ENCODE results near the gene SIGLEC7.

Gene SIGLEC7

DNA sequence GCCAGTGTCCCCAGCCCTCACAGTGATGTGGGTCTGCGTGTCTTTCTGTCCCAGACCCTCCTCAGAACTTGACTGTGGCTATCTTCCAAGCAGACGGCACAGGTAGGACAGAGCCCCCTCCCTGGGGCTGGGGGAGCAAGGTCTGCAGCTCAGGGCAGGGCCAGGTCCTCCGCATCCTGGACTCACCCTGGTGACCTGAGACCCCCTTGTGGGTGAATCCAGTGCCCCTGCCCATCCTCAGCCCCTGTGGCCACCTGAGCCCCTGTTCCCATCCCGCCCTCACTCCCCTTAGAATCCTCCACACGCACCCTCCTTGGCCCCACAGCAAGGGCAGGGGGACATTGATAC is 43.7 kb downstream of the SIGLEC7 start:
- Histone ChIP-seq H3K36me3 (ENCODE audit: insufficient read depth, insufficient read length, low read length) (no peaks in the 10 kb centered on the region), H3K27me3 (ENCODE audit: insufficient read depth, insufficient read length) (peaks cover 21% of the 10 kb centered on the region), H3K9me3 (ENCODE audit: insufficient read depth, low read length) (no peaks in the 10 kb centered on the region; the same call in 1 of the 2 replicates), H3K4me3 (ENCODE audit: insufficient read length, low read depth) (no peak overlapping the region), H3K4me1 (ENCODE audit: insufficient read depth, insufficient read length) (peaks cover 5% of the 10 kb centered on the region), H3K9ac (ENCODE audit: insufficient read length, low read depth) (no peak overlapping the region)
- no peak for DNase-seq (ENCODE audit: low read depth, low spot score)
- TF ChIP-seq SUZ12 (IDR thresholded peaks at IDR 0.05; ENCODE audit: extremely low read depth, insufficient read depth, insufficient read length): no peak
- TF ChIP-seq ZNF274 (IDR thresholded peaks at IDR 0.05; ENCODE audit: low read depth, low read length): no peak
- TF ChIP-seq YY1 (IDR thresholded peaks at IDR 0.05; ENCODE audit: insufficient read depth, insufficient read length): no peak

DNA sequence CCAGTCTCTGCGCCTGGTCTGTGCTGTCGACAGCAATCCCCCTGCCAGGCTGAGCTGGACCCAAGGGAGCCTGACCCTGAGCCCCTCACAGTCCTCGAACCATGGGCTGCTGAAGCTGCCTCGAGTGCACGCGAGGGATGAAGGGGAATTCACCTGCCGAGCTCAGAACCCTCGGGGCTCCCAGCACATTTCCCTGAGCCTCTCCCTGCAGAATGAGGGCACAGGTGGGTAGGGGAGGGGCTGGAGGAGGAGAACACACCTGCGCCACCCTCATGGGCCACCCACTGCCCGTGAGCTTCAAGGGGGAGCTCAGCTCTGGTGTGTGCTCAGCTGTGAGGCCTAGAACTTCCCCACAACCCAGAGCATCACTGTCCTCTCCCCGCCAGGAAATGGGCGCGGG is 44.2 kb downstream of the SIGLEC7 start:
- Histone ChIP-seq H3K27me3 (ENCODE audit: insufficient read depth, insufficient read length) (peaks cover 21% of the 10 kb centered on the region), H3K36me3 (ENCODE audit: insufficient read depth, insufficient read length, low read length) (no peaks in the 10 kb centered on the region), H3K9ac (ENCODE audit: insufficient read length, low read depth) (no peak overlapping the region), H3K9me3 (ENCODE audit: insufficient read depth, low read length) (no peaks in the 10 kb centered on the region; the same call in 1 of the 2 replicates), H3K4me3 (ENCODE audit: insufficient read length, low read depth) (no peak overlapping the region), H3K4me1 (ENCODE audit: insufficient read depth, insufficient read length) (peaks cover 5% of the 10 kb centered on the region)
- TF ChIP-seq SUZ12 (IDR thresholded peaks at IDR 0.05; ENCODE audit: extremely low read depth, insufficient read depth, insufficient read length): no peak
- no peak for TF ChIP-seq YY1 (IDR thresholded peaks at IDR 0.05; ENCODE audit: insufficient read depth, insufficient read length)
- TF ChIP-seq ZNF274 (IDR thresholded peaks at IDR 0.05; ENCODE audit: low read depth, low read length): no peak
- no peak for DNase-seq (ENCODE audit: low read depth, low spot score)

DNA sequence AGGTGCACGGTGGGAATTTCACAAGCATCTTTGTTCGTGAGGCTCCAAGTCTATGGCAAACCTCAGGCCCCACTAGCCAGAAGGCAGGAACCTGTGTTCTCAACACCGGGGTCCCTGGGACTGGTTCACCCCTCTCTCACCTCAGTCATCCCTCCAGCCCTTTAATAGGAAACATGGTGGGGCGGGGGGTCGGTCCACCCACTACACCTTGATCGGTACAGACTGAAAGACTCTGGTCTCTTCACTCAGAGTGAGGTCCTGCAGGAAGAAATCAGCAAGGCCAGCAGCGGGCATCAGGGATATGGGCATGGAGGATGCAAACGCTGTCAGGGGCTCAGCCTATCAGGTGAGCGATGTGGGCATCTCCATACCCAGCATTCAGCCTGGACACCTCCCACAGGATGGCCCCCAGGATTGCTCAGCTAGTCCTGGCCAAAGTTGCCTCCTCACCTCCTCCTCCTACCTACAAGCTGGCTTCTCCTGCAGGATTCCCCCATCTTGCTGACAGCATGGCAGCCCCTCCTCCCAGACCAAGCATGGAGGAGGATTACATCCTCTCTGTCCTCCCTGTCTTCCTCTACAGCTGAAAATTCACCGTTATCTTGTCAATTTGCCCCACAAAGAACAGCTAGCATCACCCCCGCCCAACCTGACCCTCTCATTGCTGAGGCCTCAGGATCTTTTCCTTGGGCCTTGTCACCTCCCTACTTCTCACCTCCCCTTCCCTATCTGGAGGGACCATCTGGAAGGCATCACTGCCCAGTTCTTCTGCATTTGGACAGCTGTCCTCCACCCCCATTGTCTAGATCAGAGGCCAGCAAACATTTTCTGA is 45.5 kb downstream of the SIGLEC7 start:
- no peak for DNase-seq (ENCODE audit: low read depth, low spot score)
- peaks cover 16% of the 10 kb centered on the region for H3K27me3 ChIP-seq (ENCODE audit: insufficient read depth, insufficient read length)
- no peaks in the 10 kb centered on the region for H3K36me3 ChIP-seq (ENCODE audit: insufficient read depth, insufficient read length, low read length)
- H3K4me3 ChIP-seq (ENCODE audit: insufficient read length, low read depth): no peak overlapping the region
- no peak overlapping the region for H3K9ac ChIP-seq (ENCODE audit: insufficient read length, low read depth)
- TF ChIP-seq YY1 (IDR thresholded peaks at IDR 0.05; ENCODE audit: insufficient read depth, insufficient read length): no peak
- no peak for TF ChIP-seq SUZ12 (IDR thresholded peaks at IDR 0.05; ENCODE audit: extremely low read depth, insufficient read depth, insufficient read length)
- TF ChIP-seq ZNF274 (IDR thresholded peaks at IDR 0.05; ENCODE audit: low read depth, low read length): no peak
- H3K9me3 ChIP-seq (ENCODE audit: insufficient read depth, low read length): no peaks in the 10 kb centered on the region
- H3K4me1 ChIP-seq (ENCODE audit: insufficient read depth, insufficient read length): no peaks in the 10 kb centered on the region

DNA sequence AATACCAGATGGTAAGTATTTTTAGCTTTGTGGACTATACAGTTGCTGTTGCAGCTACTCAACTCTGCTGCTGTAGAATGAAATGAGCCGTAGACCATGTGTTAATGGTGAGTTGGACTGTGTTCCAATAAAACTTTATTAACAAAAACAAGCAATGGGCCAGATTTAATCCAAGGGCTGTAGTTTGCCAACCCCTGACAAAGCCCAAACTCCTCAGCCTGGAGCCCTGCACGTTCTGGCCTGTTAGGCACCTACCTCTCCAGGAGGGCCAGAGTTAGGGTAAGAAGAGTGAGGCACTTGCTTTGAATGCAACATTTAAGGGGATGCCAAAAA is 46.1 kb downstream of the SIGLEC7 start:
- Histone ChIP-seq H3K27me3 (ENCODE audit: insufficient read depth, insufficient read length) (peaks cover 15% of the 10 kb centered on the region), H3K4me1 (ENCODE audit: insufficient read depth, insufficient read length) (no peaks in the 10 kb centered on the region), H3K9ac (ENCODE audit: insufficient read length, low read depth) (no peak overlapping the region), H3K9me3 (ENCODE audit: insufficient read depth, low read length) (no peaks in the 10 kb centered on the region), H3K36me3 (ENCODE audit: insufficient read depth, insufficient read length, low read length) (no peaks in the 10 kb centered on the region), H3K4me3 (ENCODE audit: insufficient read length, low read depth) (no peak overlapping the region)
- DNase-seq (ENCODE audit: low read depth, low spot score): no peak
- TF ChIP-seq ZNF274 (IDR thresholded peaks at IDR 0.05; ENCODE audit: low read depth, low read length) (no peak), YY1 (IDR thresholded peaks at IDR 0.05; ENCODE audit: insufficient read depth, insufficient read length) (no peak), SUZ12 (IDR thresholded peaks at IDR 0.05; ENCODE audit: extremely low read depth, insufficient read depth, insufficient read length) (no peak)

DNA sequence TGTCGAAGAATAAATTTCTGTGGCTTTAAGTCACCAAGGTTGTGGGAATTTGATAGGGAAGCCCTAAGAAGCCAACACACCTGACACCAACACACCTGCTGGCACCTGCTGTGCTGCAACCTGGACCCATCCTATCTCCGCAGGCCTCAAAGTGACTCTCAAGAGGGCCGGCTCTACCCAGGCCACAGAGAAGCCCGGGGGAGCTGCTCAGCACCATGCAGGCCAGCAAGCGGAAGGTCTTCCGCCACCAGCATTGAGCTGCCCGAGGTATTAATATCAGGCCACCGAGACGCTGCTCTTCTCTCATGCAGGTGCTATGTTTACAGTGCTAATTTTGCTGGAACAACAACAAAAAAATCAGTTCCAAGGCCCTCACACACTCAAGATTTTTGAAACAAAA is 50.6 kb downstream of the SIGLEC7 start:
- 0 out of 2 replicates have a peak, but pooled peaks cover 3% of the 10 kb centered on the region for H3K9me3 ChIP-seq (ENCODE audit: insufficient read depth, low read length)
- H3K4me1 ChIP-seq (ENCODE audit: insufficient read depth, insufficient read length): no peaks in the 10 kb centered on the region
- TF ChIP-seq SUZ12 (IDR thresholded peaks at IDR 0.05; ENCODE audit: extremely low read depth, insufficient read depth, insufficient read length) (no peak), YY1 (IDR thresholded peaks at IDR 0.05; ENCODE audit: insufficient read depth, insufficient read length) (no peak), ZNF274 (IDR thresholded peaks at IDR 0.05; ENCODE audit: low read depth, low read length) (no peak)
- H3K27me3 ChIP-seq (ENCODE audit: insufficient read depth, insufficient read length): no peaks in the 10 kb centered on the region
- no peak for DNase-seq (ENCODE audit: low read depth, low spot score)
- no peak overlapping the region for H3K4me3 ChIP-seq (ENCODE audit: insufficient read length, low read depth)
- H3K36me3 ChIP-seq (ENCODE audit: insufficient read depth, insufficient read length, low read length): no peaks in the 10 kb centered on the region
- no peak overlapping the region for H3K9ac ChIP-seq (ENCODE audit: insufficient read length, low read depth)

DNA sequence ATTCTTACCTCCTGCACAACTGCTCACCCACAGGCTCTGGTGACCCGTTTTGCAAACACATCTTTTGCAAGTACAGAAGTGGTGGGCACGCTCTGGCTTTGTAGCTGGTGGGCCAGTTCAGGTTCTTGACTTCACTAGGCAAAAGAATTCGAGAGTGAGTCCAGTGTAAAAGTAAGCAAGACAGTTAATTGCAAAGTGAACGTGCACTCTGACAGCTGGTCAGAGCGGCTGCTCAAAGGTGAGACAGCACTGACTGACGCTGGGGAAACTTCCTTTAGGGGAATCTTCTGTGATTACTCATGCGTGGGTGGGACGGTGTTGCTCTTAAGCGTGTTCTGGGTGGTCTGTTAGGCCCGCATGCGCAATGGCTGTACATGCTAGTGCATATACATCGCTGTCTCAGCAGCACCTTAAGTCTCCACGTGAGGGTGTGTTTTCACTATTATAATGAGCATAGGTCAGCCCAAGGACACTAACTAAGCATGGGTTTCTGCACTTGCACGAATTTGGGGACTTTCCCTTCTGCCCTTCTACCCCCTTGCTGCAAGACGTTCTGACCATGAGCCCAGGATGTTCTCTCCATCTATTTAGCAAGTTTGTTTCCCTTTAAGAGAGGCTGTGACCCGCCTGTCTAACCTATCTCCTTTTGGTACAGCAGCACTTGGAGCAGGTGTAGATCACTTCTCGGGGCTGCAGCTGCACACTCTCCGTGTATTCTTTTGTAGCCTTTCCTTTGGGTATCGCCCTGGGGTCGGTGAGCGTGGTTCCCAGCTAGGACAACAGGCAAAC is 52.6 kb downstream of the SIGLEC7 start:
- Histone ChIP-seq H3K36me3 (ENCODE audit: insufficient read depth, insufficient read length, low read length) (no peaks in the 10 kb centered on the region), H3K9ac (ENCODE audit: insufficient read length, low read depth) (no peak overlapping the region), H3K4me1 (ENCODE audit: insufficient read depth, insufficient read length) (no peaks in the 10 kb centered on the region), H3K27me3 (ENCODE audit: insufficient read depth, insufficient read length) (no peaks in the 10 kb centered on the region), H3K9me3 (ENCODE audit: insufficient read depth, low read length) (0 out of 2 replicates have a peak, but pooled peaks cover 3% of the 10 kb centered on the region), H3K4me3 (ENCODE audit: insufficient read length, low read depth) (no peak overlapping the region)
- TF ChIP-seq SUZ12 (IDR thresholded peaks at IDR 0.05; ENCODE audit: extremely low read depth, insufficient read depth, insufficient read length) (no peak), ZNF274 (IDR thresholded peaks at IDR 0.05; ENCODE audit: low read depth, low read length) (no peak), YY1 (IDR thresholded peaks at IDR 0.05; ENCODE audit: insufficient read depth, insufficient read length) (no peak)
- DNase-seq (ENCODE audit: low read depth, low spot score): no peak

DNA sequence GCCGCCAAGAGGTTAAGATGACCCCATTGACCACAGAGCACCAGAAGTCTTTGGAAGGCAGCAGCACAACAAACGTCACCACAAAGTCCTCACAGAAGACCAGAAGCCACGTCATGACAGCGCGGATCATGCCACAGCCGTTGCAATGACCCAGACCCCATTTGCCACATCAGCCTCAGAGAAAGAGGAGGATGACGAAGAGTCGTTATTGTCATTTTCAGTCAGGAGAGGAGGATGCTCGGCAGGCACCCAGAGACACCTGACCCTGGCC is 53.1 kb downstream of the SIGLEC7 start:
- Histone ChIP-seq H3K9me3 (ENCODE audit: insufficient read depth, low read length) (0 out of 2 replicates have a peak, but pooled peaks cover 3% of the 10 kb centered on the region), H3K4me1 (ENCODE audit: insufficient read depth, insufficient read length) (no peaks in the 10 kb centered on the region), H3K4me3 (ENCODE audit: insufficient read length, low read depth) (no peak overlapping the region), H3K27me3 (ENCODE audit: insufficient read depth, insufficient read length) (no peaks in the 10 kb centered on the region), H3K9ac (ENCODE audit: insufficient read length, low read depth) (no peak overlapping the region), H3K36me3 (ENCODE audit: insufficient read depth, insufficient read length, low read length) (no peaks in the 10 kb centered on the region)
- no peak for DNase-seq (ENCODE audit: low read depth, low spot score)
- no peak for TF ChIP-seq YY1 (IDR thresholded peaks at IDR 0.05; ENCODE audit: insufficient read depth, insufficient read length)
- no peak for TF ChIP-seq ZNF274 (IDR thresholded peaks at IDR 0.05; ENCODE audit: low read depth, low read length)
- no peak for TF ChIP-seq SUZ12 (IDR thresholded peaks at IDR 0.05; ENCODE audit: extremely low read depth, insufficient read depth, insufficient read length)
